Effector CD8-positive, alpha-beta T cell (primary cell): ENCODE measurements around the gene DDTL.
"Not testable (repeated sequence)": the region's sequence is repeated elsewhere in the genome, so short reads cannot be mapped to it uniquely, and the experiment has no call there.

Experiments used
- DNase-seq: peaks from one replicate; lab custom pipeline; 2025; lab: John Stamatoyannopoulos, UW

DDTL gene

GRCh38 chr22:23970201-23970641, 3.5 kb downstream of the DDTL start:
- no peak for DNase-seq

- DNase-seq = no peak
Measured at GRCh38 chr22:23970816-23971486, 4.3 kb downstream of the DDTL start.

- not testable (repeated sequence) for DNase-seq
Measured at GRCh38 chr22:23971927-23972326, 5.2 kb downstream of the DDTL start.

GRCh38 chr22:23974345-23974744, 7.7 kb downstream of the DDTL start, which contains the start of gene DDT:
DDT (minus strand) TSS chr22:23974441; CDS start chr22:23974414, 27 bp downstream.
- DNase-seq = not testable (repeated sequence)

- DNase-seq = not testable (repeated sequence)
Measured at GRCh38 chr22:23974836-23975352, 8.2 kb downstream of the DDTL start.

GRCh38 chr22:23977304-23977703, 10.6 kb downstream of the DDTL start:
- DNase-seq = not testable (repeated sequence)

- not testable (repeated sequence) for DNase-seq
Measured at GRCh38 chr22:23979557-23980240, 13.0 kb downstream of the DDTL start, which contains the start of gene GSTT2. GSTT2 (plus strand) TSS chr22:23980134.

GRCh38 chr22:23980567-23980966, 13.9 kb downstream of the DDTL start:
- not testable (repeated sequence) for DNase-seq

- DNase-seq = peak; percentile 45
Measured at GRCh38 chr22:23984430-23984829, 17.7 kb downstream of the DDTL start.

- DNase-seq = not testable (repeated sequence)
Measured at GRCh38 chr22:23986089-23986488, 19.4 kb downstream of the DDTL start.

- DNase-seq = not testable (repeated sequence)
Measured at GRCh38 chr22:23986538-23987178, 20.0 kb downstream of the DDTL start.

GRCh38 chr22:23989583-23990244, 23.0 kb downstream of the DDTL start:
- not testable (repeated sequence) for DNase-seq

GRCh38 chr22:23993080-23993479, 26.4 kb downstream of the DDTL start:
- DNase-seq = not testable (repeated sequence)

GRCh38 chr22:23993581-23994177, 27.0 kb downstream of the DDTL start:
- not testable (repeated sequence) for DNase-seq

- DNase-seq = no peak
Measured at GRCh38 chr22:23997092-23997491, 30.4 kb downstream of the DDTL start.

- not testable (repeated sequence) for DNase-seq
Measured at GRCh38 chr22:23999779-24000178, 33.1 kb downstream of the DDTL start.

GRCh38 chr22:24001314-24001713, 34.6 kb downstream of the DDTL start:
- DNase-seq = no peak

GRCh38 chr22:24002272-24002671, 35.6 kb downstream of the DDTL start:
- DNase-seq = no peak

- no peak for DNase-seq
Measured at GRCh38 chr22:24002851-24003250, 36.2 kb downstream of the DDTL start.

GRCh38 chr22:24003887-24004286, 37.2 kb downstream of the DDTL start:
- no peak for DNase-seq

GRCh38 chr22:24005201-24005600, 38.5 kb downstream of the DDTL start, which contains the start of gene GSTT4:
GSTT4 (minus strand) TSS chr22:24005453; CDS start chr22:24005356, 97 bp downstream.
- no peak for DNase-seq
